HuH-7 (cell line): ENCODE measurements around the gene NDUFA3.

Experiments used
- DNase-seq: peaks from one replicate; pipeline ENCODE4 v3.0.0; 2011; ENCODE audit warnings: low spot score

The NDUFA3 gene

DNA sequence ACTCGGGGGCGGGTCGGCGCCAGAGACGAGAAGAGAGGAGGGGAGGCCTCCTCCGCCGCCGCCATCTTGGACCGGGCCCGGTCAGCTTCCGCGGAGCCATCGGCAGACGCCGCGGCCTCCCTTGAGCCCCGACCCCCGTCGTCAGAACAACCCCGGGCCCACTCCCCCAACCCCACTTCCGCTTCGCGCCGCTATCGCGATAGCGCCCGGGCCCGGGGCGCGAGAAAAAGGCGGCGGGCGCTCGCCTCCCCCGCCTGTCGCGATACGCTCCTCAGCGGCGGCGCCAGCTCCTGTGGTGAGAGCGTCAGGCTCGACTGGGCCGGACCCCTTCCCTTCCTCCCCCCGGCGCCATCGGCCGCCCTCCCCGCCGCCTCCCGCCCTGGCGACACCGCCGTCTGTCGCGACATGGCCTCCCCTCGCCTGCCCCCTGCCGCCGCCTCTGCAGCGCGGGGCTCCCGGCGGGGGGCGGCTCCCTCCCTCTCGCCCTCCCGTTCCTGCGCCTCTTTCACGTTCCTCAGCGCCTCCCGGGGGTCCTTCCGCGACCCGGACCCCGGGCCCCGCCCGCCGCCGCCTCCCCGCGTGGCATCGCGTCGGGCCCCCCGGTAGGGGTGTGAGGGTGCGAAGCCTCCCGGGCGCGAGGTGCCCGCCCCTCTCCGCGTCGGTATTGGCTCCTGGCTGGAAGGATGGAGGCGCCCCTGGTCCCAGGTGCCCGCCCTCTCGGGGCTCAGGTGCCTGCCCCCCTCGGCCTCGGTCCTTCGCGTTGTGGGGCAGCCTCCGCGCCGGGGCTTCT lies 35.2 kb downstream of the NDUFA3 start, which contains the start of gene CNOT3:
Gene CNOT3 (plus strand): TSS at position 64 of the 790 bp plus-strand sequence. CDS start 5,217 bp downstream, outside the sequence.
- no peak for DNase-seq

DNA sequence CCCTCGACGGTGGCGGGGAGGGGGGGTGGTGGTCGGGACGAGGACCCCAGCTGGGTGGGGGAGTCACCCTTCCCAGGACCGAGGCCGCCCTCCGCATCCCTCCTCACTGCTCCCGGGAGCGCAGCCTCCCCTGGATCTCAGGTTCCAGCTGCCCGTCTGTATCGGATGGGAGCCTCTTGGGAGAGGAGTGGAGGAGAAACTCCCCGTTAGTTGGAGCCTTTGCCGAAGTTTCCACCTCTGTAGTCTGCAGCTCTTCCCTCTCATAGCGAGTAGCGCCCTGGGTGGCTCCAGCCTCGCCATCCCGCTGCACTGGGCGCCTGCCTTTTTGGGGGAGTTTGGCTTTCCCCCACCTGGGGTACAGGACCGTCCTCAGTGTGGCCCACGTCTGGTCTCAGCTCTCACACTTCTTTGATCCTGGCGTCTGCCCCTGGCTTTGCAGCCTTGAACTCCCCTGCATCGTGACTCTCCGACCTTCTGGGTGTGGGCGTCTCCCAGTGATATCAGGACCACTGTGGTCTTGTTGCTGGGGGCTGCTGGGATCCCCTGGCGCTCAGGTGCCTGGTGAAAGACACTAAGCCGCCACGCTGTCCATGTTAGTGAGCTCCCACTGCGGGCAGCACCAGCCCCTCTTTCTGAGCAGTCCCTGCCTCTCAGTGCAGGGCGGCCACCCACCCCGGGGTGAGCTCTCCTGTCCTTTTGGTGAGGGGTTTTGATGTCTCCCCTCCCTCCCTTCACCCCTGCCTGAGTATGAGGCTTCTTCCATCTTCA lies 36.0 kb downstream of the NDUFA3 start:
- no peak for DNase-seq

DNA sequence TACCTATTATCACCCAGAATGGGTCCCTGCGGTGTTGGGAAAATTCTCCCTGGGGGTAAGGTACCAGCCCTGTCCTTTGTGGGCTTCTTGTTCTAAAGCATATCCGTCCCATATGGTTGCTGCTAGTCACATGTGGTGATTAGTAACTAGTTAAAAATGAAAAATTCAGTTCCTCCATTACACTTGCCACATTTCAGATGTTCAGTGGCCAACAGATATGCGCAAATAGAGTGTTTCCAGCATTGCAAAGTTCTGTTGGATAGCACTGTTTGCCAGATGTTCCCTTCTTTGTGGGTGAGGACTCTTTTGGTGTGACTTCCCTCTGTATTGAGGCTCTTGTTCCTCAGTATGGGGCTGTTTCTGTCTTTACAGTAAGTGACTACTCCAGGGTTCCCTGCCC lies 38.7 kb downstream of the NDUFA3 start:
- DNase-seq = no peak

DNA sequence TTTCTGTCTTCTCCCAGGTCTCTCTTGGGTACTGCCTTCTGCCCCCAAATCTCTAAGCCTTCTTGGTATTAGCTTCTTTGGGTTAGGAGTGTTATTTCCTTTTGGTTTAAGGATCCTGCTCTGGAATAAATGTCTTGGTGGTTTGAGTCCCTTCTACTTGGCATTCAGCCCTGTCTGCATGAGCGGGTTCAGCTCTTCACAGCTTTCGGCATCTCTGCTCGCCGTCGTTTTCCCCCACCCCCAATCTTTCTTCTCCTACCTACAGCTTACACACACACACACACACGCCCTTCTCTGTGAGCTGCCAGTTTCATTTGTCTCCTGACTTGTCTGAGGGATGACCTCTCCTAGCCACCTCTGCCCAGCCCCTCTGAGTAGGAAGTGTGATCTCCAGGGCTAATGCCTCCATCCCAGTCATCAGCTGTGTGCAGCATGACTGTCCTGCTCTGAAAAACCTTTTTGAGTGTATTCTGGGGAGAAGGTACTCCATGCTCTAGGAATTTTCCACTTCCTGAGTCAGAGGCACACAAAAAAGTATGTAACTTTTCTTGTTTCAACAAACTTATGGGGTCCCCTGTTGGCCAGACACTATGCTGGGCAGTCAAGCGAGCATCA lies 39.6 kb downstream of the NDUFA3 start:
- no peak for DNase-seq

DNA sequence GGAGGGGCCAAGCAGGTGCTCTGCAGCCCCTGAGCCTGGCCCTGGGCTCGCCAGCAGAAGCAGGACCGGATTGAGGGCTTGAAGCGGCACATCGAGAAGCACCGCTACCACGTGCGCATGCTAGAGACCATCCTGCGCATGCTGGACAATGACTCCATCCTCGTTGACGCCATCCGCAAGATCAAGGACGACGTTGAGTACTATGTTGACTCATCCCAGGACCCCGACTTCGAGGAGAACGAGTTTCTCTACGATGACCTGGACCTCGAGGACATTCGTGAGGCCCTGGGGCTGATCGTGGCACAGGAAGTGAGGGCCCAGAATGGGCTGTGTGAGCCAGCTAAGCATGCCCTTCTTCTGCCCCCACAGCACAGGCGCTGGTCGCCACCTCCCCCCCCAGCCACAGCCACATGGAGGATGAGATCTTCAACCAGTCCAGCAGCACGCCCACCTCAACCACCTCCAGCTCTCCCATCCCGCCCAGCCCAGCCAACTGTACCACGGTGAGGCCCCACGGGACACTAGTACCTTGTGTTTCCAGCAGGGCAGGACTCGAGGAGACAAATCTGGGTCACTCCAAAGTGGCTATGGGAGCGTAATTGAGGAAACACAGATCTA lies 43.0 kb downstream of the NDUFA3 start:
- no peak for DNase-seq

DNA sequence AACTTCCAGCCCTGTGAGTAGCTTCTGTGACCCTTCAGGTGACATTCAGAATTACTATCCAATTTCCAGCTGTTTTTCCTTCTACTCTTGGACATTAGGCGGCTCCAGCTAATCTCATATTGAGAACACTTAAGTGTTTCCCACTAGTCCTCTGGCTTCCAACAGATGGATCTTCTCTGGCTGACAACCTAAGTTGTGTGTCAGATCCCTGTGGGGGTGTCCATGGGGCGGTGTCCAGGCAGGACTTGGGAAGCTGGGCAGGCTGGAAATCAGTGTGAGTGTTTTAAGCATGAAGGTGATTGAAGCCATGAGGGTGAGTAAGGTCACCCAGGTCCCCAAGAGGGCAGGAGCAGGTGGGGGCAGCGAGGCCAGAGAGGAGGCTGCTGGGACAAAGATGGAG lies 45.0 kb downstream of the NDUFA3 start:
- DNase-seq = no peak

DNA sequence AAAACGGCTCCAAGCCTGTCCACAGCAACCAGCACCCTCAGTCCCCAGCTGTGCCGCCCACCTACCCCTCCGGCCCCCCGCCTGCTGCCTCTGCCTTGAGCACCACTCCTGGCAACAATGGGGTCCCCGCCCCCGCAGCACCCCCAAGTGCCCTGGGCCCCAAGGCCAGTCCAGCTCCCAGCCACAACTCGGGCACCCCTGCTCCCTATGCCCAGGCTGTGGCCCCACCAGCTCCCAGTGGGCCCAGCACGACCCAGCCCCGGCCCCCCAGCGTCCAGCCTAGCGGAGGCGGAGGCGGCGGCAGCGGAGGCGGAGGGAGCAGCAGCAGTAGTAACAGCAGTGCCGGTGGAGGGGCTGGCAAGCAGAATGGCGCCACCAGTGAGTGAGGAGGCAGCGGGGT lies 45.5 kb downstream of the NDUFA3 start:
- DNase-seq = no peak

DNA sequence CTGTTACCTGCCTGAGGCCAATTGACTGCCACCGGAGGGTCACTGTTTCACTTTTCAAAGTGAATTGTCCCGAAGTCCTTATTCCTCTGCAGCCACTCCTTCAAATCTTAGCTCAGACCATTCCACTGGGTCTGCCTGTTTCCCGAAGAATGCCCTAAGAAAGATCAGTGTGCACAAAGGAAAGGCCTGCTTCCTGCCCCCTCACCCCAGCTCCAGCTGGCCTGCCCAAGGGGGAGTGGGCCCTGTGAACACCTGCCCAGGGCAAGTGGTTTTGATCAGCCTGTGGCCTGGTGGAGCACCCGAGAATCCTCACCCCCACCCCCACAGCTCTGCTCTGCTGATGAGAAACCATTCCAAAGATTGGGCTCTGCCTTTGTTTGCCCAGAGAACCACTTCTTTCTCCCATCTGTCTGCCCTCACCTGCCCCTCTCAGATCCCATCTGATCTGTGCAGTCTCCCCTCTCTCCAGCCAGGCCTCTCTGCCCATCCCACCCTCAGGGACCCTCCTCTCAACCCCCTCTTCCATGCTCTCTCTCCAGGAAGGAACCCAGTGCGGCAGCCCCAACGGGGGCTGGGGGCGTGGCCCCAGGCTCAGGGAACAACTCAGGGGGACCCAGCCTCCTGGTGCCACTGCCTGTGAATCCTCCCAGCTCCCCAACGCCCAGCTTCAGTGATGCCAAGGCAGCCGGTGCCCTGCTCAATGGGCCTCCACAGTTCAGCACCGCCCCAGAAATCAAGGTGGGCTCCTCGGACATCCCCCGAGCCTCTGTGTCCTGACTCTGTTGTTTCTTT lies 46.6 kb downstream of the NDUFA3 start:
- no peak for DNase-seq

DNA sequence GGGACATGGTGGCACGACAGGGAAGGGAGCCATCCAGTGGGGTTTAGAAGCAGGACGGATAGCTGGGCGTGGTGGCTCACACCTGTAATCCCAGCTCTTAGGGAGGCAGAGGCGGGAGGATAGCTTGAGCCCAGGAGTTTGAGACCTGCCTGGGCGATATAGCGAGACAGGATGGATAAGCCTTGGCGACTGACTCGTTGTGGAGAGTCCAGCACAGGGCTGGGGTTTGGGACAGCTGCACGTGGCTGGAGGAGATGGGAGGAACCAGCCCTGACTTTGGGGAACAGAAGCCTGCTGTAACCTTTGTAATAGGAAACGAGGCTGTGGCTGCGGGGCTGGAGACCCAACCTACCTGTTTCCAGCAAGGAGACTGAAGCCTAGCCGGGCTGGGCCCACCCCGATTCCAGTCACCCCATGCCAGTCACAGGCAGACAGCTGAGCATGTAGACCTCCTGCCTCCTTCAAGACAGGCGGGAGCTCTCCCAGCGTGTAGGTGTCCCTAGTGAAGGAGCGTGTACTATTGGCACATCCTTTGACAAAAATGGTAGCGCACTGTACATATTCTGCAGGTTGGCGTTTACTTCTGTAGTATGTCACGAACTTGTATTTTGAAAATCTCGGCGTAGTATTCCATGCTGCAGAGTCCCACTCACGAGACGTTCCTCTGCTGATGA lies 48.8 kb downstream of the NDUFA3 start:
- DNase-seq = no peak

DNA sequence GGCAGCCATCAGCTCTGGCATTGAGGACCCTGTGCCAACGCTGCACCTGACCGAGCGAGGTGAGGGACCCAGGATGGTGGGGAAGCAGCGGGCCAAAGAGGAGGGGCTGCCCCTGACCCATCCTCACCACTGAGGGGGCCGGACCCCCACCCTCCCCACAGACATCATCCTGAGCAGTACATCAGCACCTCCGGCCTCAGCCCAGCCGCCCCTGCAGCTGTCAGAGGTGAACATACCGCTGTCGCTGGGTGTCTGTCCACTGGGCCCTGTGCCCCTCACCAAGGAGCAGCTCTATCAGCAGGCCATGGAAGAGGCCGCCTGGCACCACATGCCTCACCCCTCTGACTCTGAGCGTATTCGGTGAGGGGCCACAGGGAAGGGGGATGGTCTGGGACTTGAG lies 49.6 kb downstream of the NDUFA3 start:
- DNase-seq = no peak

DNA sequence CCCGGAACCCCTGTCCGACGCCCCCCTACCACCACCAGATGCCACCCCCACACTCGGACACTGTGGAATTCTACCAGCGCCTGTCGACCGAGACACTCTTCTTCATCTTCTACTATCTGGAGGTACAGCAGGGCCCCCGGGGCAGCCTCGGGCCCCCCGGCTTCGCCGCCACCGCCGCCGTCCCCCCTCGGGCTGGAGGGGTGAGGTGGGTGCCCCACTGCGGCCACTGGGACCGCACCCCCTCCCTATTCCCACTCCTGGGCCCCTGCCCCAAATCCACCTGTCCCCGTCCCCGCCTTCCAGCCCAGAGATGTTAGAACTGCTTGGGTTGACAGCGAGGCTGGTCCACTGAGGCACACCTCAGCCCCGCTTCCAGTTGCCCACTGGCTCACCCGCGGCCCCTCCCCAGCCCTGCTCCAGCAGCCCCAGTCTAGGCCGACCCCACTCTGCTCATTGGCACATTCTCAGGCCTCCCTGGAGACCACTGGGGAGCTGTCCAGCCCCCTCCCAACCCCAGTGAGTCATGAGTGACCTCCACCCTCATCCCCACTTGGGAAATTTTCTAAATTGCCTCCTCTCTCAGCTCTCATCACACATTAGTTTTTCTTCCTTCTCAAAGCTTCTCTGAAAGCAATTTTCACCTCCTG lies 50.3 kb downstream of the NDUFA3 start:
- DNase-seq = no peak

DNA sequence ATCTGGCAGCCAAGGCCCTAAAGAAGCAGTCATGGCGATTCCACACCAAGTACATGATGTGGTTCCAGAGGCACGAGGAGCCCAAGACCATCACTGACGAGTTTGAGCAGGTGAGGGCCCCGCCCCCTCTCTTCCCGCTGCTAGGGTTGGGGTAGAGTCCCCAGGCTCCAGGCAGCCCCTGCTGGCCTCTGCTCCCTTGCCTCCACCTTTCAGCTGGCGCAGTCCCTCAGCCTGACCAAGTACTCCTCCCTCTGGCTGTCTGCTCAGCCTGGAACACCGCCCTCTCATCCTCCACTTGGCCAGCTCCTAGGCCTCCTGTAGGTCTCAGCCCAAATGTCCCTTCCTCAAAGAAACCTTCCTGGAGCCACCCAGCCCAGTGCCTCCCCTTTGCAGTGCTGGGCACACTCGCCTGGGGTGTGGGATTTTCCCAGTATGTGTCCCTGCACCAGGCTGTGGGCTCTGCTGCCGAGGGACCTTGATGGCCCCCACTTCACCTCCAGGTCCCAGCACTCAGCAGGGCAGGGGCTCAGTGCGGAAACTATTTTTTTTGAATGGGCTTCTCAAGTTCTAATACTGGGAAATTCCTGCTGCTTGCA lies 51.2 kb downstream of the NDUFA3 start:
- DNase-seq = no peak

DNA sequence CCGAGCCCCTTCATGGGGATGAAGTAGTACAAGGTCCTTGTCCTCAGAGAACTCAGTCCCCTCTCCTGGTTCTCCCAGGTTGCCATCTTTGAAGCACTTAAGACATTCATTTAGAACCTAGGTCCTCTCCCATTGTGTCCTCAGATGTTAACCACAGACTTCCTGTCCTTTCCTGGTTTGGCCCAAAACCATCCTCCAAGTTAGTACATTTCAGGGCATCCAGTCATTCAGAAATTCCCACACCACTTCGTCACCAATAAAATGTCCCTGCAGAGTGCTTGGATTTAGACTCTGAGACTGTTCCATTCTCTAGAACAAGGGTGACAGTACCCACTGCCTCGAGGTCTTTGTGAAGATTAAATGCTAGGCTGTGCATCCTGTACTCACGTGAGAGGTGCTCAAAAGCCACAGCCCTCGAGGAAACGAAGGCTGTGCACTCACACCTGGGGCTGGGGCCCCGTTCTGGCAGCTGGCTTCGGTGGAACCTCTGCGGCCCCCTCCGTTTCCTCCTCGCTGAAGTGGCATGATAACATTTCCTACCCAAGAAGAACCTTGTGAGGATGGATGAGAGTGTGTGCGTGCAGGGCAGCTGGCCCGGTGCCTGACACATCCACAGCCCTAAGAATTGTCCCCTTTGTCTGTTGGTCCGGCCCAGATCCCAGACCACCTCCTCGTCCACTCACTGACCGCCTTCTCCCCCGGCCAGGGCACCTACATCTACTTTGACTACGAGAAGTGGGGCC lies 52.1 kb downstream of the NDUFA3 start:
- DNase-seq = no peak

DNA sequence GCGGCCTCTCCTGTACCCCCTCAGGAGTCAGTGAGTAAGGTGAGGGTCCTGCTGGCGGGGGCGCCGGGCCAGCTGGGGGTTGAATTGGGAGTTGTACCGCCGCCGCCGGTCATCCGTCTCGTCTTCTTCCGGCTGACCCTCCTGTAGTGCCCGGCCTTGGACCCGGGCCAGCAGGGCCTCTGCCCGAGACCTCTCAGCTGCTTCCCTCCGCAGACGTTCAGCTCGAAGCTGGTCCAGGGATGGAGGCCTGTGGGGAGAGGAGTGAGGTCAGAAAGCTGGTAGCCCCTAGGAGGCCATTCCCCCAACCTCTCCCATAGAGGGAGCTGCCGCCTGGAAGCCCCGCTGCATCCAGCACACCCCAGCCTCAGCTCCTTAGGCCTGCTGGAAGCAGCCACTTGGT lies 53.0 kb downstream of the NDUFA3 start:
- DNase-seq = no peak

DNA sequence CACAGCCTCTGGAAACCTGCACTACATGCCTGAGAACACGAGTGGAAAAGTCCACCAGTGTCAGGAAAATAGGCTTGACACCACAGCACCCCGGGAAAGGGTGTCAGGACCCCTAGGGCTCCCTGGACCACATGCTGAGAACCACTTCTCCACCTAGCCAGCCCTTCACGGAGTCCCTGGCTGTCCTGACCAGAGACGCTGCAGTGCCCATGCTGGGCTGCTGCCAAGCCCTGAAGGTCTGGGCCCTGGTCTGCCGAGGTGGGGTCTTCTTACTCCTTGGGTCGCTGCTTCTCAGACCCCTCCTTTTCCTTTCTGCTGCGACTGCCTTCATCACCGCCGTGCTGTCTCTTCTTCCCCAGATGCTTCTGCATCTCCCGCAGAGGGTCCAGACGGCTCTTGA lies 53.8 kb downstream of the NDUFA3 start:
- DNase-seq = no peak

DNA sequence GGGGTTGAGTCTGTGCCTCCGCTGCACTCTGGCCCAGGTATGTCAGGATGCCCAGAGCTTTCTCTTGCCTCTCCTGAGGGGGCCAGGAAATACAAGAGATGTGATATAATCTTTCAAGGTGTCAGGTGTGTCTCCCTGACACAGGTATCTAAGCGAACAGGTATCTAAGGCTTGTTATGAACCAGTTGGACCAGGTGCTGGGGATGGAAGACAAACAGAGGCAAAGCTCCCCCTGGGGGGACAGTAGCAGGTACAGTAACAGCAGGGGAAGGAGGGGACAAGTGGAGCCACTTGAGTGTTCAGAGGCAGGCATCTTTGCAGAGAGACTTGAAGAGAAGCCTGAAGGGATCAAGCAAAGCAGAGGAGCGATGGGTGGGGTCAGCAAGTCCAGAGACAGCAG lies 54.3 kb downstream of the NDUFA3 start:
- DNase-seq = no peak
